Cardiac muscle cell (in vitro differentiated cells and primary cell): ENCODE data around the gene POC1B. TPM values are rescaled to one million over a fixed set of nuclear protein-coding genes. Genes with fewer than 3 reads are reported as not detected.

Experiments
- DNase-seq, 2 donors: peaks; one replicate each; pipeline versions ENCODE4 v3.0.0 to v3.0.0-alpha.2; 2010 to 2017; ENCODE audit warnings: low read depth in 1 of 2, low spot score in 1 of 2
- H3K27ac ChIP-seq: fragments of 200-600 bp; sonication (generic); 2 replicates; pipeline ENCODE4 v1.5.1; 2016
- H3K27me3 ChIP-seq: fragments of 200-600 bp; sonication (generic); 2 replicates; pipeline ENCODE4 v1.6.0; 2016; ENCODE audit warnings: control low read depth
- H3K36me3 ChIP-seq: fragments of 200-600 bp; sonication (generic); 2 replicates; pipeline ENCODE4 v1.5.1; 2016; ENCODE audit warnings: control low read depth
- H3K4me1 ChIP-seq: fragments of 200-600 bp; sonication (generic); 2 replicates; pipeline ENCODE4 v1.8.1; 2017; ENCODE audit warnings: low read depth, mild to moderate bottlenecking, mixed run types
- H3K4me3 ChIP-seq: fragments of 200-600 bp; sonication (generic); 2 replicates; pipeline ENCODE4 v1.5.1; 2016; ENCODE audit warnings: mild to moderate bottlenecking
- H3K9me3 ChIP-seq: fragments of 200-600 bp; sonication (generic); 2 replicates; pipeline ENCODE4 v1.5.1; 2017; ENCODE audit warnings: low read depth, mild to moderate bottlenecking, control low read depth
- CTCF ChIP-seq: IDR thresholded peaks from 2 replicates; pipeline ENCODE4 v1.5.1; 2012; ENCODE audit warnings: low read depth, mild to moderate bottlenecking, low read length
- polyA plus RNA-seq: library from polyadenylated mRNA; unstranded; fragments of >200 nt; fragmentation: Nextera tagmentation; extraction: Ambion mirVana; gene quantifications from 2 replicates; pipeline ENCODE4 v1.2.1, GENCODE V29; 2016
- total RNA-seq: library from RNA; depleted of rRNA; stranded (reverse); fragments of >200 nt; gene quantifications from 2 replicates; pipeline ENCODE4 v1.2.3, GENCODE V29; 2016

Gene POC1B
- total and polyA plus RNA-seq, 2 experiments from 2014 or later, result 12.8 to 16.1 TPM

GRCh38 chr12:89376202-89376529, 149.7 kb downstream of the POC1B start:
- H3K9me3 ChIP-seq, result no peaks in the 10 kb centered on the region
- DNase-seq, result no peak
- no peaks in the 10 kb centered on the region for H3K36me3 ChIP-seq
- TF ChIP-seq CTCF, result no peak
- peaks cover 21% of the 10 kb centered on the region for H3K4me1 ChIP-seq
- H3K27me3 ChIP-seq, result no peaks in the 10 kb centered on the region
- no peak overlapping the region for H3K4me3 ChIP-seq
- H3K27ac ChIP-seq, result peak overlapping the region; percentile 12

- Histone ChIP-seq H3K27me3 (no peaks in the 10 kb centered on the region), H3K4me3 (no peak overlapping the region), H3K4me1 (peaks cover 17% of the 10 kb centered on the region), H3K27ac (peak overlapping the region; percentile 74), H3K9me3 (no peaks in the 10 kb centered on the region), H3K36me3 (no peaks in the 10 kb centered on the region)
- peak in 1 of 2 donors; percentile 86 for DNase-seq
- no peak for TF ChIP-seq CTCF
These were observed 151.9 kb downstream of the POC1B start for GRCh38 chr12:89373763-89374572.

GRCh38 chr12:89372584-89373370, 153.1 kb downstream of the POC1B start:
- H3K36me3 ChIP-seq, result no peaks in the 10 kb centered on the region
- peak overlapping the region; percentile 74 for H3K27ac ChIP-seq
- no peak overlapping the region for H3K4me3 ChIP-seq
- H3K4me1 ChIP-seq, result peaks cover 14% of the 10 kb centered on the region
- DNase-seq, result no peak
- H3K9me3 ChIP-seq, result no peaks in the 10 kb centered on the region
- no peak for TF ChIP-seq CTCF
- H3K27me3 ChIP-seq, result no peaks in the 10 kb centered on the region

GRCh38 chr12:89370850-89371249, 155.0 kb downstream of the POC1B start:
- Histone ChIP-seq H3K27ac (peak overlapping the region; percentile 73), H3K4me1 (peaks cover 14% of the 10 kb centered on the region), H3K36me3 (no peaks in the 10 kb centered on the region), H3K4me3 (no peak overlapping the region), H3K9me3 (no peaks in the 10 kb centered on the region), H3K27me3 (no peaks in the 10 kb centered on the region)
- DNase-seq, result peak in 1 of 2 donors; percentile 79
- TF ChIP-seq CTCF, result no peak

- Histone ChIP-seq H3K36me3 (no peaks in the 10 kb centered on the region), H3K27ac (peak overlapping the region; percentile 73), H3K4me1 (peaks cover 14% of the 10 kb centered on the region), H3K4me3 (no peak overlapping the region), H3K9me3 (no peaks in the 10 kb centered on the region), H3K27me3 (no peaks in the 10 kb centered on the region)
- no peak for DNase-seq
- TF ChIP-seq CTCF, result no peak
These were observed 155.4 kb downstream of the POC1B start for GRCh38 chr12:89370421-89370831.

Other genes starting within 250 kb of the POC1B start
- gene DUSP6, start 173.5 kb downstream of the POC1B start, total RNA-seq, result 200 and 260 TPM in 2 replicates
- gene DUSP6, start 173.5 kb downstream of the POC1B start, polyA plus RNA-seq, result 177 and 191 TPM in 2 replicates
- gene GALNT4, start 1.3 kb downstream of the POC1B start, total RNA-seq, result 2.5 and 4.0 TPM in 2 replicates
- 1.3 and 1.9 TPM in 2 replicates for gene GALNT4, start 1.3 kb downstream of the POC1B start, polyA plus RNA-seq
- 14.1 and 29.0 TPM in 2 replicates for gene ATP2B1, start 182.8 kb upstream of the POC1B start, total RNA-seq
- 39.5 and 41.5 TPM in 2 replicates for gene ATP2B1, start 182.8 kb upstream of the POC1B start, polyA plus RNA-seq